GM21825 (cell line): ENCODE measurements around the gene UPF3A.
A peak's percentile ranks its signal among the peaks of the same experiment; 100 is the strongest.
"Not testable (repeated sequence)": the region's sequence is repeated elsewhere in the genome, so short reads cannot be mapped to it uniquely, and the experiment has no call there.

ENCODE experiments used
- ATAC-seq: cut with Tn5 transposase; IDR thresholded peaks from one replicate; pipeline ENCODE4 v1.9.1; 2021; ENCODE audit warnings: mild to moderate bottlenecking, moderate library complexity; ENCODE audit not compliant: unreplicated experiment

UPF3A gene

DNA sequence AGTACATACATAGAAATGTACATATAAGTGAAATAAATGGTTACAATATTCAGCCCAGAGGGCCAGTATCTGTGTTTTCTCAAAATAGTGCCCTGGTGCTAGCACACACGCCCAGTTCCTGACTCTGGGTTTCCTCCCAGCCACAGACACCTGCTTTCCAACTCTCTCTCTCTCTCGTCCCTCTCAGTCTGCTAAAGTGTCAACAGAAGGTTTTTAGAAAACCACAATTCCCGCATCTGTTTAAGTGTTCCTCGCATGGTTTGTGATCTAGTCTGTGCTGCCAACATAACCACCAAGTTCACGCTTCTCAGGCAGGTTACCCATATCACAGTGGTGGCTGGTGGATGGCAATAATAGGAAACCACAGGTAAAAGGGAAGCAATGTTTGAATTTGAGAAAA is 17.8 kb upstream of the UPF3A start:
- ATAC-seq: peak; percentile 58

DNA sequence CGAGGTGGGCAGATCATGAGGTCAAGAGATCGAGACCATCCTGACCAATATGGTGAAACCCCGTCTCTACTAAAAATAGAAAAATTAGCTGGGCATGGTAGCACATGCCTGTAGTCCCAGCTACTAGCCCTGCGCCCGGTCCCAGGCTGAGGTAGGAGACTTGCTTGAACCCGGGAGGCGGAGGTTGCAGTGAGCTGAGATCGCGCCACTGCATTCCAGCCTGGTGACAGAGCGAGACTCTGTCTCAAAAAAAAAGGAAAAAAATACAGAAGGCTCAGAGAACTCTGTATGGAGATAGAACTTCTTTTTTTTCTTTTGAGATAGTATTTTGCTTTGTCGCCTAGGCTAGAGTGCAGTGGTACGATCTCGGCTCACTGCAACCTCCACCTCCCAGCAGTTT is 17.1 kb upstream of the UPF3A start:
- not testable (repeated sequence) for ATAC-seq

GRCh38 chr13:114264886-114265611 is 16.4 kb upstream of the UPF3A start:
- ATAC-seq: no peak

DNA sequence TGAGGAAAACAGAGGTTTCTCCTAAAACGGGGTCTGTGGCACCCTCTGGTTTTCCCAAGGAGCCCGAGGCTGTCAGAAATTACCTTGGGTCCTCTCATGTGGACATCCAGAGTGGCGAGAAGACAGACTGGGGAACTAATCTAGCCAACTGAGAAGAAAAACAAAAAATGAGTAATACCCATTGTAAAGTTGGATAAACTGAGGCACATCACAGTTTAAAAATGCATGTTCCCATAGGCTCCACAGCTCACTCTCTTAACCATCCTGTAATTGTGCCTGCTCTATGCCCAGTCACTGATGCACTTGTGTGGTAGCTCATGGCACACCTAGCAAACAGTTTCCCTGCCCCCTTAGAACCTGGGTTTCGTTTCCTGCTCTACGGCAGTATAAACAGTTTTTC is 15.2 kb upstream of the UPF3A start:
- no peak for ATAC-seq

DNA sequence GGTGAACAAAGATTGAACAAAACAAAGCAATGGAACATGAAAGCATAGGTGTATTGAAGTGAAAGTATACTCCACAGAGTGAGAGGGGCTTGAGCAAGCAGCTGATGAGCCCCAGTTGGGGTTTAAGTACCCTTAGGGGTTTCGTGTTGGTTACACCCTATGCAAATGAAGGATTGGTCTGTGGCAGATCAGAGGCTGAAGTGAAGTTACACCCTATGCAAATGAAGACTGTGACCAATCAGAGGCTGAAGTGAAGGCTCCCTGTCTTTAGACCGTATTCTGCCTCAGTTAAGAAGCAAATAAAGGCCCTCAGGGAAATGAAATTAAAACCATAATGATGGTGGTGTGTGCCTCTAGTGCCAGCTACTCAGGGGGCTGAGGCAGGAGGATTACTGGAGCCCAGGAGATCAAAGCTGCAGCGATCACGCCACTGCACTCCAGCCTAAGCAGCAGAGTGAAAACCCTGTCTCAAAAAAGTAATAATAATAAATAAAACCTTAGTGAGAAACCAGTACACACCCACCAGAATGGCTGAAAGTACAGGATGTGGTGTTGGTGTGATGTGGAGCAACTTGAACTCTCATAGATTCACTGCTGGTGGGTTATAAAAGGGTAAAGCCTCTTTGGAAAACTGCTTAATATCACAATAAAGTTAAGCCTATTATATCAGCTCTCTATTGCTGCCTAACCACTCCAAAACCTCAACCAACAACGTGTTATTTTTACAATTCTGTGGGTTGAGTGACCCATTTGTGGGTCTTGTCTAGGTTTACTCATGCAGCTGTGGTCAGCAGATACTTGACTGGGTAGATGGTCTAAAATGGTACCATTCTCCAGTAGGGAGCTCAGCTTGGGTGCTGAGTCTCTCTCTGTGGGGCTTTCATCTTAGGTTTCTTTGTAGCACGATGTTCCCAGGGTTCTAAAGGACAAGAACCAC is 12.8 kb upstream of the UPF3A start:
- no peak for ATAC-seq

- no peak for ATAC-seq
These were observed 12.1 kb upstream of the UPF3A start for GRCh38 chr13:114269281-114269770.

DNA sequence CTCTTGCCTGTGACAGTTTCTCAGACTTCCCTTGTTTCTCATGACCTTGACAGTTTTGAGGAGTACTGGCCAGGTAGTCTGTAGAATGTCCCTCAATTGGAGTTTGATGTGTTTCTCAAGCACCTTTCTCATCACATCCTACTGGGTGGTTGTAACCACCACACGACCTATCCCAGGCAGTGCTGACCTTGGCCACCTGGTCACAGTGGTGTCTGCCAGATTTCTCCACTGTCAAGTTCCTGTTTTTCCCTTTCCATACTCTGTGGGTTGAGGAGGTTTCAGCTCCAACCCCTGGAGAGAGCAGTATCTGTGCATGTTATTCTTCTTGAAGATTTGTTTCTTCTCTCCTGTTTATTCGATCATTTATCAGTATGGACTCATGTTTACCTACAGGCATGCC is 8.4 kb upstream of the UPF3A start:
- no peak for ATAC-seq

DNA sequence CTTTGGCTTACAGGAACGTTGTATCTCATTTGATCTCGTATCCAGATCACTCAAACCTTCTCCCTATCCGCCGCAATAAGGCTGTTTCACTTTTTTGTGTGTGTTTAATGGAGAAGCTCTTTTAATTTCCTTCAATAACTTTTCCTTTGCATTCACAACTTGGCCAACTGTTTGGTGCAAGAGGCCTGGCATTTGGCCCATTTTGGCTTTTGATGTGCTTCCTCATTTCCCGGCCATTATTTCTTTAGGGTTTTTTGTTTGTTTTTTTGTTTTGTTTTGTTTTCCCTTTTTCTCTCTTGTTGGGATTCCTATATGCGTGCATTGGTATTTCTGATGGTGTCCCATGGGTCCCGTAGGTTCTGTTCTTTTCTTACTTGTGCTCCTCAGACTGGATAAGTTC is 6.1 kb upstream of the UPF3A start:
- ATAC-seq: no peak

DNA sequence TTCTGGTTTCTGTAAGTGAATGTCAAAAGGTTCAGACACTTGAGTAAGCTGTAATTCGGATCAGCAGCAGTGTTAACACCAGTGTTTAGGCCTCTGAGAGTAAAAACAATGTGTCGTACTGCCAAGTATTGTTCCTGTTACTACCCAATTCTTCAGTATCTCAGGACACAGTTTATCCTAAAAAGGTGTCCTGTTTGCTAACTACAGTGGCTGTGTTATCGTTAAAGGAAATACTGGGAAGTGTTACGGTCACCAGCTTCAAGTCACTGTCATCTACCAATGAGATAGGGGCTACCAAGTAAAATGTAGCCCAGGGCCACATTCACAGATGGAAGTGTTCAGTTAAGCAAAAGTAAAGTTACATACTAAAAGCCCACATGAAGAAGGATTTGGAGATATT is 2.3 kb upstream of the UPF3A start:
- no peak for ATAC-seq

DNA sequence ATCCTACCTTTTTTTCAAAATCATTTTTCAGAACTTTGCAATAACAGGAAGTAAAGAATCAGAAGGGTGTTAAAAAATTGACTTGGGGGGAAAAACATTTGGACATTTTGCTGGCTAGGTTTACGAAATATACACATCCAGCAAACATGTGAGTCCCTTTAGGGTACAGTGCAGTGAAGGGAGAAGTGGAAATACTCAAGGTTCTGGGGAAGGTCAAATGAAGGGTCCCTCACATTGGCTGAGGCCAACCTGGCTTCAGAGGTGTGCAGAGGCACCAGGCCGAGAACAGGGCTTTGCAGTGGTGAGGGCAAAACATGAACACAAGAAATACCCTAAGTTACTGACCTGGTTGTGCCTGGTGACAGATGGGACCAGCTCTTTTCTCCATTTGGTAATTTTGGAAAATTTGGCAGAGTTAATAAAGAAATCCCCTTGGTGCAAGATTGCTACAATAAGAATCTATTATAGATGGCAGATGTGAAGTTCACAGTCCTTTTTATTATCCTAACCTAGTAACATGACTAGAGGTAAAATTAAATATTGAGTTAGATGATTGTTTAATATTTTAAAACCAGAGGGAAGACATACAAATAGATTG is 1.5 kb upstream of the UPF3A start:
- ATAC-seq: no peak

- ATAC-seq: peak; percentile 48
These were observed 755 bp downstream of the UPF3A start for GRCh38 chr13:114282041-114282670.

- ATAC-seq: no peak
These were observed 2.2 kb downstream of the UPF3A start for GRCh38 chr13:114283576-114283975.

DNA sequence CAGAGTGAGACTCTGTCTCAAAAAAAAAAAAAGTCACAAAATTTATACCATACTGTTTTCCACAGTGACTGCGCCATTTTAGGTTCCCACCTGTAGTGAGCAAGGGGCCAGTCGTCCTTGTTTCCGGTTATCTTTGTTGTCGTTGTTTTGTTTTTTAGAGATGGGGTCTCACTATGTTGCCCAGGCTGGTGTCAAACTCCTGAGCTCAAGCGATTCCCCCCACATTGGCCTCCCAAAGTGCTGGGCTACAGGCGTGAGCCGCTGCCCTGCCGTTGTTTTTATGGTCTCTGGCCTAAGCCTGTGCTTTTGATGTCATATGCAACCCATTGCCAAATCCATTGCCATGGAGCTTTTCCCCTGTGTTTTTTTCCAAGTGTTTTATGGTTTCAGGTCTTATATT is 3.3 kb downstream of the UPF3A start:
- ATAC-seq: no peak

GRCh38 chr13:114285166-114285808 is 3.9 kb downstream of the UPF3A start:
- ATAC-seq: no peak

- no peak for ATAC-seq
These were observed 5.4 kb downstream of the UPF3A start for GRCh38 chr13:114286808-114287207.

- ATAC-seq: no peak
These were observed 6.8 kb downstream of the UPF3A start for GRCh38 chr13:114288157-114288591.

DNA sequence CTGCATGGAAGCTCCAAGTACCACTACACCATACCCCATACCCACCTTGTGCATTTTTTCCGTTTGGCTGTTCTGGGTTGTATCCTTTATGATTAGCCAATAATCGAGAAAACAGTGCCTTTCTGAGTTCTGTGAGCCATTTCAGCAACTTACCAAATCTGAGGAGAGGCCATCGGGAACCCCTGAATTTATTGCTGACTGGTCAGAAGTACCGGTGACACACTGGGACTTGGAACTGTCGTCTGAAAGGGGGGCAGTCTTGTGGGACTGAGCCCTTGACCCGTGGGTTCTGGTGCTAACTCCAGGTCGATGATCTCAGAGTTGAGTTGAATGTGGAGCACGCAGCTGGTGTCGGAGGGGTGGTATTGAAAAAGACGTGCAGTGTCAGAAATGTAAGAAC is 15.0 kb downstream of the UPF3A start:
- ATAC-seq: no peak

GRCh38 chr13:114296902-114297301 is 15.5 kb downstream of the UPF3A start:
- ATAC-seq: no peak

DNA sequence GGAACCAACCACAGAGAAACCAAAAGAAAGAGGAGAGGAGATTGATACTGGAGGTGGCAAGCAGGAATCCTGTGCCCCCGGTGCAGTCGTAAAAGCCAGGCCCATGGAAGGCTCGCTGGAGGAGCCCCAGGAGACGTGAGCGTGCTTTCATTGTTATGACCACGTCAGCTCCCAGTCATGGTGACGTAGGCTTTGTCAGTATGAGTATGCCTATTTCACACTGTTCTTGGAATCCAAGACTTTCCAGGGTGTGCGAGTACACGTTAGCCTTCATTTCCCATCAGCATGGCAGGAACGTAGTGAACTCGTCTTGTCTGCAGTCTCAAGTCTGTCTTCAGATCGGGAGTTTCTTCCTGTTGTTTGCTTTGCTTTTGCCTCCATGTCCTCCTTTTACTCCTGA is 17.5 kb downstream of the UPF3A start:
- ATAC-seq: no peak

DNA sequence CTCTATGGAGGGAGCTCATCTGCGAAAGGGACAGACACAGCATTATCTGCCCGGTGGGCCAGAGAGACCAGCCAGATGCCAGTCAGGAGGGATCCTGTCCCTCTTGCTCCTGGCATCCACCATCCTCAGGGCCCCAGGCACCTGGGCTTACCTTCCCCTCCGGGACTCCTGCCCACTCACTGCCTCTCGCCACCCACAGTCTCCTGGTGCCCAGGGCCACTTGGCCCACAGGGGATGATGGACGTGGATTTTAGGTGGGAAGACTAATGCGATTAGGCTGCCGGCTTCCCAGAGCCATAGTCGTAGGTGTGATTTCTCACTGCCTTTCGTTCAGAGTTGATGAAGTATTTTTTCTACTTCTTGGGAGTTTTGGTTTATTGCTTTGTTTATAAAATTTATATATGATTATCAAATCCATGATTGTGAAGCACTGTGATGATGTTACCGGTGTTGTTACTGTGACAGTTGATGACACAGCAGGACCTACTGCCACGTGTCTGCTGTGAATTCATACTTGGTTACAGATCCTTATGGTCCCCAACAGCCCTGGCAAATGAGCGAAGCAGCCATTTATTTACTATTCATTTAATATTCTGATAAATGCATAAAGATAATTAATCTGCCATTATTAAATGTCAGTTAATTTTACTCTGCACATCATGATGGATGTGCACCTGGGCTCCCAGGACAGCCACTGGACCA is 18.4 kb downstream of the UPF3A start:
- ATAC-seq: no peak
